Thyroid gland (tissue), 4 donors: ENCODE results near the gene ARV1.

ENCODE experiments used
- POLR2A ChIP-seq, 2 donors: fragments of 450-650 bp; IDR thresholded peaks; one replicate each; pipeline ENCODE4 v1.6.1; 2017; ENCODE audit warnings: antibody characterized with exemption in 2 of 2, mild to moderate bottlenecking in 2 of 2, moderate library complexity in 1 of 2
- TF ChIP-seq, protein P1 (sequence below), 6 experiments: fragments of 200-600 bp in 3 of 6; fragments of 450-650 bp in 3 of 6; sonication (generic) in 3 of 6; IDR thresholded peaks; one replicate each; pipeline ENCODE4 v1.5.1; 2016 to 2019; ENCODE audit warnings: antibody characterized with exemption in 6 of 6, mild to moderate bottlenecking in 2 of 6, inconsistent platforms in 1 of 6, moderate library complexity in 1 of 6

DNA sequence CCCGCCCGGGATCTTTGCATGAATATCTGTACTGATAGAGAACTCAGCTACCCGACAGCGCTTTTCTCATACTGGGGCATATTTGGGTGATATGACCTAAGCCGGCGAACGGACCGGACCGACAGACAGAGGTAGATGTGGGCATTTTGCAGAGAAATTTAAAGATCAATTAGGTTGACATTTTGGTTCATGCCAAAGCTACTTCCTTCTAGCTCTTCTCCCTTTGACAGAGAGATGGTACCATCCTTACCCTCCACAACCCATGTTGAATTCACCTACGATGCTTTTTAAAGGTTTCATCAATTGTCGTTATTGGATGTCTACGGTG is 459 bp downstream of the ARV1 start:
- TF ChIP-seq, protein P1, sequence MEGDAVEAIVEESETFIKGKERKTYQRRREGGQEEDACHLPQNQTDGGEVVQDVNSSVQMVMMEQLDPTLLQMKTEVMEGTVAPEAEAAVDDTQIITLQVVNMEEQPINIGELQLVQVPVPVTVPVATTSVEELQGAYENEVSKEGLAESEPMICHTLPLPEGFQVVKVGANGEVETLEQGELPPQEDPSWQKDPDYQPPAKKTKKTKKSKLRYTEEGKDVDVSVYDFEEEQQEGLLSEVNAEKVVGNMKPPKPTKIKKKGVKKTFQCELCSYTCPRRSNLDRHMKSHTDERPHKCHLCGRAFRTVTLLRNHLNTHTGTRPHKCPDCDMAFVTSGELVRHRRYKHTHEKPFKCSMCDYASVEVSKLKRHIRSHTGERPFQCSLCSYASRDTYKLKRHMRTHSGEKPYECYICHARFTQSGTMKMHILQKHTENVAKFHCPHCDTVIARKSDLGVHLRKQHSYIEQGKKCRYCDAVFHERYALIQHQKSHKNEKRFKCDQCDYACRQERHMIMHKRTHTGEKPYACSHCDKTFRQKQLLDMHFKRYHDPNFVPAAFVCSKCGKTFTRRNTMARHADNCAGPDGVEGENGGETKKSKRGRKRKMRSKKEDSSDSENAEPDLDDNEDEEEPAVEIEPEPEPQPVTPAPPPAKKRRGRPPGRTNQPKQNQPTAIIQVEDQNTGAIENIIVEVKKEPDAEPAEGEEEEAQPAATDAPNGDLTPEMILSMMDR (IDR thresholded peaks at IDR 0.05) = no peak
- TF ChIP-seq POLR2A (IDR thresholded peaks at IDR 0.05) = no peak
